VCaP (cell line): ENCODE measurements around the gene TPM4.
A peak's percentile ranks its signal among the peaks of the same experiment; 100 is the strongest.
"Not testable (repeated sequence)": the region's sequence is repeated elsewhere in the genome, so short reads cannot be mapped to it uniquely, and the experiment has no call there.

Experiments
- H3K27ac ChIP-seq: fragments of 450-650 bp; 2 replicates; pipeline ENCODE4 v1.5.1; 2017
- TF ChIP-seq, protein P1 (sequence below): fragments of 450-650 bp; conservative IDR thresholded peaks from 2 replicates; pipeline ENCODE4 v1.5.1; 2017; ENCODE audit warnings: mild to moderate bottlenecking, moderate library complexity

The TPM4 gene

GRCh38 chr19:16085115-16085514, 8.8 kb downstream of the TPM4 start:
- TF ChIP-seq, protein P1, sequence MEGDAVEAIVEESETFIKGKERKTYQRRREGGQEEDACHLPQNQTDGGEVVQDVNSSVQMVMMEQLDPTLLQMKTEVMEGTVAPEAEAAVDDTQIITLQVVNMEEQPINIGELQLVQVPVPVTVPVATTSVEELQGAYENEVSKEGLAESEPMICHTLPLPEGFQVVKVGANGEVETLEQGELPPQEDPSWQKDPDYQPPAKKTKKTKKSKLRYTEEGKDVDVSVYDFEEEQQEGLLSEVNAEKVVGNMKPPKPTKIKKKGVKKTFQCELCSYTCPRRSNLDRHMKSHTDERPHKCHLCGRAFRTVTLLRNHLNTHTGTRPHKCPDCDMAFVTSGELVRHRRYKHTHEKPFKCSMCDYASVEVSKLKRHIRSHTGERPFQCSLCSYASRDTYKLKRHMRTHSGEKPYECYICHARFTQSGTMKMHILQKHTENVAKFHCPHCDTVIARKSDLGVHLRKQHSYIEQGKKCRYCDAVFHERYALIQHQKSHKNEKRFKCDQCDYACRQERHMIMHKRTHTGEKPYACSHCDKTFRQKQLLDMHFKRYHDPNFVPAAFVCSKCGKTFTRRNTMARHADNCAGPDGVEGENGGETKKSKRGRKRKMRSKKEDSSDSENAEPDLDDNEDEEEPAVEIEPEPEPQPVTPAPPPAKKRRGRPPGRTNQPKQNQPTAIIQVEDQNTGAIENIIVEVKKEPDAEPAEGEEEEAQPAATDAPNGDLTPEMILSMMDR = no peak
- H3K27ac ChIP-seq = peak overlapping the region; percentile 15; the same call in 1 of the 2 replicates

DNA sequence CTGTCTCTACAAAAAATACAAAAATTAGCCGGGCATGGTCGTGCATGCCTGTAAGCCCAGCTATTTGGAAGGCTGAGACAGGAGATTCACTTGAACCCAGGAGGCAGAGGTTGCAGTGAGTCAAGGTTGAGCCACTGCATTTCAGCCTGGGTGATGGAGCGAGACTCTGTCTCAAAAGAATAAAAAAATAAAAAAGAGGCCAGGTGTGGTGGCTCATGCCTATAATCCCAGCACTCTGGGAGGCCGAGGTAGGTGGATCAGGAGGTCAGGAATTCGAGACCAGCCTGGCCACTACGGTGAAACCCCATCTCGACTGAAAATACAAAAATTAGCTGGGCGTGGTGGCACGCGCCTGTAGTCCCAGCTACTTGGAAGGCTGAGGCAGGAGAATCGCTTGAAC, 11.1 kb downstream of the TPM4 start:
- not testable (repeated sequence) for H3K27ac ChIP-seq

DNA sequence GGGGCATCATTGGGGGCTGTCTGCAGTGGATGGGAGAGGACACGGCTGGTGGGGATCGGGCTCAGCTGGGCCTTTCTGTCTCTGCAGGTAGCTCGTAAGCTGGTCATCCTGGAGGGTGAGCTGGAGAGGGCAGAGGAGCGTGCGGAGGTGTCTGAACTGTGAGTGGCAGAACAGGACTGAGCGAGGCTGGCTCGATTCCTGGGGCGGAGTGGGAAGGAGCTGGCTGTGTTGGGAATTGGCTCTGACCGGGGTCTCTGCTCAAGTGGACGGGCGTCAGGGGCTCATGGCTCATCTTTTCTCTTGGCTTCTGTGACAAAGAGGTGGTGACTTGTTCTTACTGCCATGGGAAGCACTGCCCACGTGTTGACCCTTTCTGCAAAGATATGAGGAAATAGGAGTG, 11.6 kb downstream of the TPM4 start:
- peak overlapping the region; percentile 27; the same call in 1 of the 2 replicates for H3K27ac ChIP-seq

DNA sequence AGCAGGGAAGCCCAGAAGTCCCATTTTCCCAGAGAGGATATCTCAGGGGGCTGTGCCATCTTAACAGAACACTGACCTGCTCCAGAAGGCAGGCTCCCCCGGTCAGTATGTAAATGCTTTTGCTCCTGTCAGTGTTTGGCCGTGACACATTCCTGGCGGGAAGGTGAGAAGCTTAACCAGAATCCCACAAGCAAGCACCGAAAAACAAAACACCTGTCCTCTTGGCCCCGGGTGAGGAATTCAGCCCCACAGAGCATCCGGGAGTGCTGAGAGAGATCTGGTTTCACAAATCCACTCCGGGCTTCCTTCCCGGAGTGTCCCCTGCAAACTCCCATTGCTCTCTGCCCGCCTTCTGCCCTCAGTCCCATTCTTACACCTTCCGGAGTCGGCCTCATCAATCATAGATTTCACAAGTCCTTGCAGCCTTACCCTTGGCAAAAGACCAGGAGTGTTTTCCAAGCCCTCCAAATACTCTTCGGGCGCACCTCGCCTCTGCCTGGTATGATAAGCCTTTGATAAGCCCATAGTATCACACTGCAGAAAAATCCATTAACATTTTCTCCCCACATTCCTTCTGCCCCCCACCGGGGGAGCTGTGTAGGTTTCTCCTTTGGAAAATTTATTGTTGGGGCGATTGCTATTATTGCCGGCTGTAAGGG, 12.2 kb downstream of the TPM4 start:
- TF ChIP-seq, protein P1 = peak; percentile 19; the same call in 1 of the 2 replicates
- H3K27ac ChIP-seq = peak overlapping the region; percentile 27; the same call in 1 of the 2 replicates

More for the DNA sequence above, 11.6 kb downstream of the TPM4 start:
- TF ChIP-seq, protein P1 = no peak

GRCh38 chr19:16089010-16089846, 12.9 kb downstream of the TPM4 start:
- TF ChIP-seq, protein P1 = no peak
- H3K27ac ChIP-seq = peak overlapping the region; percentile 27; the same call in 1 of the 2 replicates

DNA sequence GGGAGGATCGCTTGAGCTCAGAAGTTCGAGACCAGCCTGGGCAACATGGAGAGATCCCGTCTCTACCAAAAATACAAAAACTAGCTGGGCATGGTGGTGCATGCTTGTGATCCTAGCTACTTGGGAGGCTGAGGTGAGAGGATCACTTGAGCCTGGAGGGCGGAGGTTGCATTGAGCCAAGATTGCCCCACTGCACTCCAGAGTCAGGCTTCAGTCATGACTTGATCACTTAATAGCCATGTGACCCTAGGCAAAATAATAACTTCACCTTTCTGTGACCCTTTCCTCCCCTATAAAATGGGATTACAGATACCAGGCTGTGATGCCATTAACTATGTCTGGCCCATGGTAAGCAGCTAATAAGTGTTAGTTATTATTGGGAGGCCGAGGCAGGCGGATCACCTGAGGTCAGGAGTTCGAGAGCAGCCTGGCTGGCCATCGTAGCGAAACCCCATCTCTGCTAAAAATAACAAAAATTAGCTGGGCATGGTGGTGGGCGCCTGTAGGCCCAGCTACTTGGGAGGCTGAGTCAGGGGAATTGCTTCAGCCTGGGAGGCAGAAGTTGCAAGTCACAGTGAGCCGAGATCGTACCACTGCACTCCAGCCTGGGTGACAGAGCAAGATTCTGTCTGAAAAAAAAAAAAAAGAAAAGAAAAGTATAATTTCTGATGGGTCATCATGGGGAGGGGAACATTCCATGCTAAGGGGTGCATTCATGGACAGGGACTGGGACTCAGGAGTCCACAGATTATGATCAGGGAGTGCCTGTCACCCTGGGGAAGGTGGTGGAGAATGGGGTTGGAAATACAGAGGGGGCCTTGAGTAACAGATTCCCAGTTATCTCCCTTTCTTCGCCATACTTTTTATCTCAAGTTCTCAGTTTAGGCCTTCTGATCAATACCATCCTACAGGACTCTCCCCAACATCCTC, 15.5 kb downstream of the TPM4 start:
- peak overlapping the region; percentile 99; the same call in 1 of the 2 replicates for H3K27ac ChIP-seq
- TF ChIP-seq, protein P1 = no peak

DNA sequence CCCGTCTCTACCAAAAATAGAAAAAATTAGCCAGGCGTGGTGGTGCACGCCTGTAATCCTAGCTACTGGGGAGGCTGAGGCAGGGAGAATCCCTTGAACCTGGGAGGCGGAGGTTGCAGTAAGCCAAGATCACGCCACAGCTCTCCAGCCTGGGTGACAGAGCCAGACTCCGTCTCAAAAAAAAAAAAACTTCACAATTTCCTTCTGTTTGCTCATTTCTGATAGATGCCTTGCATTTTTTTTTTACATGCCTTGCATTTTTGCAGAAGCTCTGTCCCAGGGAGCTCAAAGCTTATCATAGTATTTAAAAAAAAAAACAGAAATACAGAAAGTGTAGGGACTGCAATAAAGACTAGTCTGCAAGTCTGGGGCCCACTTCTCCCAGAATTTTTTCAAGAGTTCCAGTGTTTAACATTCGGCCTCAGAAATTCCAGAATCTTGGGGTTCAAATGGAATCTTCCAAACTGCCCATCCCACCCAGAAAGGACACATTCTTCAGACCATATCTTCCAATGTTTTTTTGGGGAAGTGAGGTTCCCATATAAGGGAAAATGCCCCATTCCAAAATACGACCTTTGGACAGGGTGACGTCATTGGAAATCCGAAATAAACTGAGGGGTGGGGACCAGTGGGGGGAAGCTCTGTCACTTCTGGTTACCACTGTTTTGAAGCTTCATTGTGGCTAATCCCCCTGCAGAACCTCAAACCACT, 18.2 kb downstream of the TPM4 start:
- TF ChIP-seq, protein P1 = no peak
- H3K27ac ChIP-seq = peak overlapping the region; percentile 99
